Heart right ventricle (tissue), 16 donors: Measurements from ENCODE around the gene COL23A1. TPM values are rescaled to one million over a fixed set of nuclear protein-coding genes. Genes with fewer than 3 reads are reported as not detected.

Experiments used
- ATAC-seq, 8 donors: fragments of 200-7000 bp; cut with Tn5 transposase; one replicate each; pipeline ENCODE4 v1.9.1; 2020; ENCODE audit warnings: mild to moderate bottlenecking in 8 of 8, moderate library complexity in 8 of 8, moderate number of reproducible peaks in 1 of 8
- DNase-seq, 2 donors: peaks; one replicate each; pipeline ENCODE4 v3.0.0-alpha.2; 2020
- H3K27ac ChIP-seq, 10 donors: fragments of 200-600 bp; sonication (generic) in 2 of 10; one replicate each; pipeline versions ENCODE4 v1.5.0 to v1.8.0; 2020 to 2022; ENCODE audit warnings: mild to moderate bottlenecking in 3 of 10
- H3K27me3 ChIP-seq, 7 donors: fragments of 200-600 bp; one replicate each; pipeline ENCODE4 v1.8.0; 2021 to 2022; ENCODE audit warnings: mild to moderate bottlenecking in 2 of 7
- H3K36me3 ChIP-seq, 9 donors: fragments of 200-600 bp; sonication (generic) in 1 of 9; one replicate each; pipeline versions ENCODE4 v1.5.0 to v1.8.0; 2020 to 2022; ENCODE audit warnings: mild to moderate bottlenecking in 2 of 9
- H3K4me1 ChIP-seq, 9 donors: fragments of 200-600 bp; sonication (generic) in 1 of 9; one replicate each; pipeline versions ENCODE4 v1.5.0 to v1.8.0; 2020 to 2022; ENCODE audit warnings: mild to moderate bottlenecking in 4 of 9
- H3K4me3 ChIP-seq, 10 donors: fragments of 200-600 bp; sonication (generic) in 2 of 10; one replicate each; pipeline versions ENCODE4 v1.5.0 to v1.8.0; 2020 to 2022; ENCODE audit warnings: mild to moderate bottlenecking in 7 of 10, moderate library complexity in 2 of 10
- H3K9me3 ChIP-seq, 11 donors: fragments of 200-600 bp in 10 of 11; sonication (generic) in 2 of 11; one replicate each; pipeline versions ENCODE4 v1.5.0 to v1.8.0; 2013 to 2022; ENCODE audit warnings: mild to moderate bottlenecking in 2 of 11, control low read depth in 1 of 11, moderate library complexity in 1 of 11
- WGBS, 2 donors: extraction: QIAGEN DNeasy Blood & Tissue Kit; methylation state at CpG; one replicate each; pipeline ENCODE4 v1.1.7; 2013; ENCODE audit warnings: inconsistent platforms in 1 of 2; 5-methylcytosine and 5-hydroxymethylcytosine counted together
- intact Hi-C, 10 donors: fragments of 100-400 bp; cut with DNase I; formaldehyde crosslinking; loops; one replicate each; pipeline versions ENCODE4 v1.11.1 to v1.14.2; 2022
- polyA plus RNA-seq, 2 donors: library from polyadenylated mRNA; stranded (reverse); fragments of 200-250 nt; gene quantifications; one replicate each; pipeline ENCODE4 v1.2.3, GENCODE V29; 2013
- total RNA-seq, 10 donors: library from RNA; stranded (reverse); fragmentation: NEBNext Ultra II Directional in 3 of 10; extraction: Animal tissue kit (Norgen Biotek cat#: 25700) in 3 of 10; gene quantifications; one replicate each; pipeline versions ENCODE4 v1.2.1 to v1.2.4, GENCODE V29; 2021 to 2023
- TF ChIP-seq, protein P1 (sequence below), 9 donors: fragments of 200-600 bp; sonication (generic) in 2 of 9; IDR thresholded peaks; one replicate each; pipeline versions ENCODE4 v1.5.0 to v1.8.0; 2021 to 2022; ENCODE audit warnings: antibody characterized with exemption in 9 of 9, mild to moderate bottlenecking in 5 of 9, moderate library complexity in 1 of 9
- donor health status: Arrhythmogenic right ventricular cardiomyopathy.
- donor health status: ischemic (EF 13 %, LVEDD 7.1; RV severe dilation, severe dysfunction).
- donor health status: healthy with polysubstance abuse.
- donor health status: DM: no; HTN: yes; CAD: no.
- donor health status: DM: no; HTN: no; CAD: no.
- donor health status: ischemic (EF 25% LVEDD 6.9; RV normal size, moderate dysfunction).
- donor health status: ischemic (EF 25% LVEDD 5.7; RV mildly dilated, moderate dysfunction).
- donor health status: healthy.
- donor health status: DM: yes; HTN: yes; CAD: no.
- donor health status: Ischemic cardiomyopathy.
- donor health status: ischemic (EF 35%, LVEDD 5.7; RV mildly dilated, moderate dysfunction).
- donor health status: nonischemic (EF 11% LVEDD 7.7; RV severe dilation, severe dysfunction).
- donor health status: DM: yes; HTN: yes; CAD: no.
- donor health status: PGD.
- donor health status: ischemic (EF 29% LVEDD 5.4; RV normal size, mild dysfunction).
- donor health status: nonischemic (EF 23%, LVEDD 6.1; RV moderate dilation, normal function).

The COL23A1 gene
- total and polyA plus RNA-seq, 12 donors, result 8.9 to 29.0 (median 16.2) TPM

GRCh38 chr5:178338126-178338749, 252.0 kb downstream of the COL23A1 start:
- peak in 1 of 8 donors; percentile 9 for ATAC-seq
- no peaks in the 10 kb centered on the region for H3K9me3 ChIP-seq
- peaks cover 0 to 6% (median 0%) of the 10 kb centered on the region in 7 donors for H3K27me3 ChIP-seq
- DNase-seq, result no peak
- H3K4me3 ChIP-seq, result no peak overlapping the region
- H3K4me1 ChIP-seq, result peaks cover 0 to 13% (median 0%) of the 10 kb centered on the region in 9 donors
- TF ChIP-seq, protein P1, sequence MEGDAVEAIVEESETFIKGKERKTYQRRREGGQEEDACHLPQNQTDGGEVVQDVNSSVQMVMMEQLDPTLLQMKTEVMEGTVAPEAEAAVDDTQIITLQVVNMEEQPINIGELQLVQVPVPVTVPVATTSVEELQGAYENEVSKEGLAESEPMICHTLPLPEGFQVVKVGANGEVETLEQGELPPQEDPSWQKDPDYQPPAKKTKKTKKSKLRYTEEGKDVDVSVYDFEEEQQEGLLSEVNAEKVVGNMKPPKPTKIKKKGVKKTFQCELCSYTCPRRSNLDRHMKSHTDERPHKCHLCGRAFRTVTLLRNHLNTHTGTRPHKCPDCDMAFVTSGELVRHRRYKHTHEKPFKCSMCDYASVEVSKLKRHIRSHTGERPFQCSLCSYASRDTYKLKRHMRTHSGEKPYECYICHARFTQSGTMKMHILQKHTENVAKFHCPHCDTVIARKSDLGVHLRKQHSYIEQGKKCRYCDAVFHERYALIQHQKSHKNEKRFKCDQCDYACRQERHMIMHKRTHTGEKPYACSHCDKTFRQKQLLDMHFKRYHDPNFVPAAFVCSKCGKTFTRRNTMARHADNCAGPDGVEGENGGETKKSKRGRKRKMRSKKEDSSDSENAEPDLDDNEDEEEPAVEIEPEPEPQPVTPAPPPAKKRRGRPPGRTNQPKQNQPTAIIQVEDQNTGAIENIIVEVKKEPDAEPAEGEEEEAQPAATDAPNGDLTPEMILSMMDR (IDR thresholded peaks at IDR 0.05), result no peak
- H3K36me3 ChIP-seq, result no peaks in the 10 kb centered on the region
- H3K27ac ChIP-seq, result no peak overlapping the region
- 89 to 92% methylated on average over 11 of the region's 11 CpGs for WGBS, 2 donors
- intact Hi-C loops, result no loop called here

DNA sequence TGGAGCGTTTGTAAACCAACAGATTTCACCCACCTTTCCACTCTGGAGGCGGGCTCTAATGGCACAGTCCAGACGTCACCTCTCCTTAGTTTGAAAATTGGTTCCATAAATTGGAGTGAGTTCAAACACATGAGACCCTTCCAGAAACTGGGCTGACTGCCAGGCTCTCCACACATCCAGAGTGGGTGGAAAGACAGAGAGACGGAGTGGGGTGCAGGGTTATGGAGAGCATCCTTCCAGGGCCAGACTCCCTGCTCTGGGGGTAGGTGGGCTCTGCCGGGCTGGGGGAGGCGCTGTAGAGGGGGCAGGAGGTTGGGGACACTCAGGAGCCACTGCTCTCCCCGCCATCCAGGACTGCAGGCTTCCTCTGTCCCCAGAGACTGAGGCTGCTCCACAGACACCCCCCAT, 252.9 kb downstream of the COL23A1 start:
- 49 to 61% methylated on average over 7 of the region's 7 CpGs for WGBS, 2 donors
- peaks cover 0 to 15% (median 1%) of the 10 kb centered on the region in 9 donors for H3K4me1 ChIP-seq
- peaks cover 0 to 6% (median 0%) of the 10 kb centered on the region in 7 donors for H3K27me3 ChIP-seq
- no peaks in the 10 kb centered on the region for H3K36me3 ChIP-seq
- no peak for DNase-seq
- no peak overlapping the region for H3K27ac ChIP-seq
- intact Hi-C loops, result no loop called here
- TF ChIP-seq, protein P1 (IDR thresholded peaks at IDR 0.05), result no peak
- H3K9me3 ChIP-seq, result no peaks in the 10 kb centered on the region
- no peak overlapping the region for H3K4me3 ChIP-seq
- ATAC-seq, result no peak

- no peak for DNase-seq
- Histone ChIP-seq H3K27ac (no peak overlapping the region), H3K27me3 (peaks cover 0 to 6% (median 0%) of the 10 kb centered on the region in 7 donors), H3K36me3 (no peaks in the 10 kb centered on the region), H3K4me1 (peaks cover 0 to 19% (median 6%) of the 10 kb centered on the region in 9 donors), H3K9me3 (no peaks in the 10 kb centered on the region), H3K4me3 (no peak overlapping the region)
- intact Hi-C loops, result no loop called here
- 59% methylated on average over 21 of the region's 21 CpGs for WGBS, 2 donors
- TF ChIP-seq, protein P1 (IDR thresholded peaks at IDR 0.05), result no peak
- no peak for ATAC-seq
These were observed 253.3 kb downstream of the COL23A1 start for GRCh38 chr5:178336889-178337288.

- TF ChIP-seq, protein P1 (IDR thresholded peaks at IDR 0.05), result no peak
- Histone ChIP-seq H3K36me3 (no peaks in the 10 kb centered on the region), H3K9me3 (no peaks in the 10 kb centered on the region), H3K4me1 (peaks cover 8 to 34% (median 20%) of the 10 kb centered on the region in 9 donors), H3K27ac (peak overlapping the region in 1 of 10 donors; percentile 69), H3K4me3 (no peak overlapping the region), H3K27me3 (peaks cover 0 to 6% (median 0%) of the 10 kb centered on the region in 7 donors)
- DNase-seq, result no peak
- WGBS, 2 donors, result 71 to 89% methylated on average over 8 of the region's 8 CpGs
- ATAC-seq, result no peak
- intact Hi-C loops, result no loop called here
These were observed 254.7 kb downstream of the COL23A1 start for GRCh38 chr5:178335302-178336030.
